SK-N-SH treated with all-trans-retinoic acid at 6 μM for 48 hours (cell line): Measurements from ENCODE around the gene U2AF2.

Experiments used
- ATAC-seq: fragments of 200-7000 bp; cut with Tn5 transposase; 3 replicates; pipeline ENCODE4 v1.9.1; 2020; ENCODE audit warnings: mild to moderate bottlenecking, moderate library complexity
- ARNTL ChIP-seq: fragments of 450-650 bp; formaldehyde crosslinking; IDR thresholded peaks from 2 replicates; pipeline ENCODE4 v1.5.0; 2020; ENCODE audit warnings: low read depth, mild to moderate bottlenecking, moderate library complexity, borderline replicate concordance
- BACH2 ChIP-seq: fragments of 250-450 bp; sonication (Bioruptor Pico); IDR thresholded peaks from 2 replicates; pipeline ENCODE4 v1.9.0; 2021; ENCODE audit warnings: mild to moderate bottlenecking, borderline replicate concordance
- CSDC2 ChIP-seq: fragments of 250-450 bp; sonication (Bioruptor Pico); IDR thresholded peaks from 2 replicates; pipeline ENCODE4 v1.5.0; 2020; ENCODE audit warnings: mild to moderate bottlenecking, moderate library complexity
- CSRNP3 ChIP-seq: fragments of 250-450 bp; sonication (Bioruptor Pico); IDR thresholded peaks from 2 replicates; pipeline ENCODE4 v1.5.1; 2021; ENCODE audit warnings: mild to moderate bottlenecking, moderate library complexity
- ESRRG ChIP-seq: fragments of 250-450 bp; sonication (Bioruptor Pico); IDR thresholded peaks from 2 replicates; pipeline ENCODE4 v1.6.1; 2021; ENCODE audit warnings: mild to moderate bottlenecking
- GLIS3 ChIP-seq: fragments of 250-450 bp; sonication (Bioruptor Pico); IDR thresholded peaks from 2 replicates; pipeline ENCODE4 v1.5.0; 2020; ENCODE audit warnings: mild to moderate bottlenecking, moderate library complexity
- ISL1 ChIP-seq: fragments of 250-450 bp; sonication (Bioruptor Pico); IDR thresholded peaks from 2 replicates; pipeline ENCODE4 v2.1.2; 2022; ENCODE audit warnings: mild to moderate bottlenecking, moderate library complexity
- PPARA ChIP-seq: fragments of 250-450 bp; sonication (Bioruptor Pico); IDR thresholded peaks from 2 replicates; pipeline ENCODE4 v1.5.0; 2020; ENCODE audit warnings: mild to moderate bottlenecking, borderline replicate concordance
- SNAI2 ChIP-seq: fragments of 250-450 bp; sonication (Bioruptor Pico); IDR thresholded peaks from 2 replicates; pipeline ENCODE4 v1.5.0; 2020; ENCODE audit warnings: mild to moderate bottlenecking, moderate library complexity
- TCF4 ChIP-seq: fragments of 250-450 bp; sonication (Bioruptor Pico); IDR thresholded peaks from 2 replicates; pipeline ENCODE4 v1.8.0; 2021; ENCODE audit warnings: mild to moderate bottlenecking, moderate library complexity, borderline replicate concordance
- TOX ChIP-seq: fragments of 250-450 bp; sonication (Bioruptor Pico); IDR thresholded peaks from 2 replicates; pipeline ENCODE4 v1.8.0; 2021; ENCODE audit warnings: mild to moderate bottlenecking, moderate library complexity, borderline replicate concordance
- ZC3H10 ChIP-seq: fragments of 250-450 bp; sonication (Bioruptor Pico); IDR thresholded peaks from 2 replicates; pipeline ENCODE4 v1.5.1; 2021; ENCODE audit warnings: mild to moderate bottlenecking, moderate library complexity
- ZFP3 ChIP-seq: fragments of 250-450 bp; sonication (Bioruptor Pico); IDR thresholded peaks from 2 replicates; pipeline ENCODE4 v1.5.0; 2020; ENCODE audit warnings: mild to moderate bottlenecking, moderate library complexity
- ZNF565 ChIP-seq: fragments of 450-650 bp; formaldehyde crosslinking; conservative IDR thresholded peaks from 2 replicates; pipeline ENCODE4 v1.5.0; 2020; ENCODE audit warnings: low read depth, mild to moderate bottlenecking, moderate library complexity
- ZNF70 ChIP-seq: fragments of 450-650 bp; formaldehyde crosslinking; IDR thresholded peaks from 2 replicates; pipeline ENCODE4 v1.5.0; 2020; ENCODE audit warnings: mild to moderate bottlenecking, moderate library complexity
- ZNF8 ChIP-seq: fragments of 450-650 bp; formaldehyde crosslinking; IDR thresholded peaks from 2 replicates; pipeline ENCODE4 v1.5.0; 2020; ENCODE audit warnings: mild to moderate bottlenecking, moderate library complexity
- TF ChIP-seq, protein P1 (sequence below): fragments of 250-450 bp; sonication (Bioruptor Pico); IDR thresholded peaks from 2 replicates; pipeline ENCODE4 v1.5.0; 2020; ENCODE audit warnings: mild to moderate bottlenecking, moderate library complexity
- TF ChIP-seq, protein P2 (sequence below): fragments of 250-450 bp; sonication (Bioruptor Pico); IDR thresholded peaks from 2 replicates; pipeline ENCODE4 v1.5.1; 2020; ENCODE audit warnings: low read depth, mild to moderate bottlenecking, moderate library complexity
- TF ChIP-seq, protein P3 (sequence below): fragments of 250-450 bp; sonication (Bioruptor Pico); IDR thresholded peaks from 2 replicates; pipeline ENCODE4 v1.8.0; 2021; ENCODE audit warnings: low read depth, mild to moderate bottlenecking, moderate library complexity, borderline replicate concordance

Gene U2AF2

DNA sequence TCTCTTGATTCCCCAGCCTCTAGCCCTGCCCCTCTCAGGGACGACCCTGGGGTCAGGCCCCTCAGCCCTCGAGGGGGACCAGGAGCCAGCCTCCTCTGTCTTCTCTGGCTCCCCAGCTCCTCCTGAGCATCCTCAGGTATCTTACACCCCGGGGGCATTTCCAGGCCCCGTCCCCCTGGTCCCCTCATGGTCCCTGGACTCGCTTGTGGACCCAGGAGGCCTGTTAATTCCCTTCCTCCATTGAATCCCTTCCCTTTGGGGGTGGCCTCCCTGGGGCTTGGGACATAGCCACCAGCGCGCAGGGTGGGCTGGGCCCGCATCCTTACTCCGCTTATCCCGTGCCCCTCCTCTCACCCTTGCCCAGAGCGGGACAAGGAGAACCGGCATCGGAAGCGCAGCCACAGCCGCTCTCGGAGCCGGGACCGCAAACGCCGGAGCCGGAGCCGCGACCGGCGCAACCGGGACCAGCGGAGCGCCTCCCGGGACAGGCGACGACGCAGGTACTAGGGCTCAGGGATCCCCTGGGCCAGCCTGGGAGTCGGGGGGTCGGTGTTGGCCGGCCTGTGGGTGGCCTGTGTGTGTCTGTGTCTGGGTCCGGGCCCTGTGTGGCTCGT lies 4.1 kb downstream of the U2AF2 start (continued):
- TF ChIP-seq BACH2 (no peak), CSRNP3 (CRISPR knock-in tag) (no peak), PPARA (CRISPR knock-in tag) (no peak)

DNA sequence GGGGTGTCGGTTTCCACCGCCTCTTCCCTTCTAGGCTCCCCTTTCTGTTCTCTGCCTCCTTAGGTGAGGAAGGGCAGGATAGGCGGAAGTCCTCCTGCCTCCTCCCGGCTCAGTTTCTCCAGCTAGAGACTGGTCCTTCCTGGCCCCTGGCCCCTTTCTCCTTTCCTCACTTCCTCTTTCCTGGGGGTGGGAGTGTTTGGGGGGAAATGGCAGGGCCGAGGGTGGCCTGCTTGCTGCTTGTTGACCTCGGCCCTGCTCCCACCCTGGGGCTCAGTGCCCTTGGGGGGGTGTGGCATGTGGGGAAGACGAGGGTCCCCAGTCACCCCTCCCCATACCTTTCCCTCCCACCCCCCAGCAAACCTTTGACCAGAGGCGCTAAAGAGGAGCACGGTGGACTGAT lies 5.0 kb downstream of the U2AF2 start:
- no peak for TF ChIP-seq ZC3H10
- no peak for TF ChIP-seq ISL1 (CRISPR knock-in tag)
- TF ChIP-seq ZNF70 (CRISPR knock-in tag), result no peak
- no peak for TF ChIP-seq TCF4 (CRISPR knock-in tag)
- TF ChIP-seq, protein P1, sequence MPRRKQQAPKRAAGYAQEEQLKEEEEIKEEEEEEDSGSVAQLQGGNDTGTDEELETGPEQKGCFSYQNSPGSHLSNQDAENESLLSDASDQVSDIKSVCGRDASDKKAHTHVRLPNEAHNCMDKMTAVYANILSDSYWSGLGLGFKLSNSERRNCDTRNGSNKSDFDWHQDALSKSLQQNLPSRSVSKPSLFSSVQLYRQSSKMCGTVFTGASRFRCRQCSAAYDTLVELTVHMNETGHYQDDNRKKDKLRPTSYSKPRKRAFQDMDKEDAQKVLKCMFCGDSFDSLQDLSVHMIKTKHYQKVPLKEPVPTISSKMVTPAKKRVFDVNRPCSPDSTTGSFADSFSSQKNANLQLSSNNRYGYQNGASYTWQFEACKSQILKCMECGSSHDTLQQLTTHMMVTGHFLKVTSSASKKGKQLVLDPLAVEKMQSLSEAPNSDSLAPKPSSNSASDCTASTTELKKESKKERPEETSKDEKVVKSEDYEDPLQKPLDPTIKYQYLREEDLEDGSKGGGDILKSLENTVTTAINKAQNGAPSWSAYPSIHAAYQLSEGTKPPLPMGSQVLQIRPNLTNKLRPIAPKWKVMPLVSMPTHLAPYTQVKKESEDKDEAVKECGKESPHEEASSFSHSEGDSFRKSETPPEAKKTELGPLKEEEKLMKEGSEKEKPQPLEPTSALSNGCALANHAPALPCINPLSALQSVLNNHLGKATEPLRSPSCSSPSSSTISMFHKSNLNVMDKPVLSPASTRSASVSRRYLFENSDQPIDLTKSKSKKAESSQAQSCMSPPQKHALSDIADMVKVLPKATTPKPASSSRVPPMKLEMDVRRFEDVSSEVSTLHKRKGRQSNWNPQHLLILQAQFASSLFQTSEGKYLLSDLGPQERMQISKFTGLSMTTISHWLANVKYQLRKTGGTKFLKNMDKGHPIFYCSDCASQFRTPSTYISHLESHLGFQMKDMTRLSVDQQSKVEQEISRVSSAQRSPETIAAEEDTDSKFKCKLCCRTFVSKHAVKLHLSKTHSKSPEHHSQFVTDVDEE (CRISPR knock-in tag), result no peak
- TF ChIP-seq ZNF8, result no peak
- no peak for TF ChIP-seq TOX (CRISPR knock-in tag)
- TF ChIP-seq GLIS3 (CRISPR knock-in tag), result no peak
- no peak for TF ChIP-seq CSDC2
- no peak for TF ChIP-seq ESRRG (CRISPR knock-in tag)
- no peak for TF ChIP-seq ZFP3 (CRISPR knock-in tag)
- TF ChIP-seq, protein P2, sequence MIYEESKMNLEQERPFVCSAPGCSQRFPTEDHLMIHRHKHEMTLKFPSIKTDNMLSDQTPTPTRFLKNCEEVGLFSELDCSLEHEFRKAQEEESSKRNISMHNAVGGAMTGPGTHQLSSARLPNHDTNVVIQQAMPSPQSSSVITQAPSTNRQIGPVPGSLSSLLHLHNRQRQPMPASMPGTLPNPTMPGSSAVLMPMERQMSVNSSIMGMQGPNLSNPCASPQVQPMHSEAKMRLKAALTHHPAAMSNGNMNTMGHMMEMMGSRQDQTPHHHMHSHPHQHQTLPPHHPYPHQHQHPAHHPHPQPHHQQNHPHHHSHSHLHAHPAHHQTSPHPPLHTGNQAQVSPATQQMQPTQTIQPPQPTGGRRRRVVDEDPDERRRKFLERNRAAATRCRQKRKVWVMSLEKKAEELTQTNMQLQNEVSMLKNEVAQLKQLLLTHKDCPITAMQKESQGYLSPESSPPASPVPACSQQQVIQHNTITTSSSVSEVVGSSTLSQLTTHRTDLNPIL, result no peak
- no peak for TF ChIP-seq BACH2
- TF ChIP-seq CSRNP3 (CRISPR knock-in tag), result no peak
- TF ChIP-seq, protein P3, sequence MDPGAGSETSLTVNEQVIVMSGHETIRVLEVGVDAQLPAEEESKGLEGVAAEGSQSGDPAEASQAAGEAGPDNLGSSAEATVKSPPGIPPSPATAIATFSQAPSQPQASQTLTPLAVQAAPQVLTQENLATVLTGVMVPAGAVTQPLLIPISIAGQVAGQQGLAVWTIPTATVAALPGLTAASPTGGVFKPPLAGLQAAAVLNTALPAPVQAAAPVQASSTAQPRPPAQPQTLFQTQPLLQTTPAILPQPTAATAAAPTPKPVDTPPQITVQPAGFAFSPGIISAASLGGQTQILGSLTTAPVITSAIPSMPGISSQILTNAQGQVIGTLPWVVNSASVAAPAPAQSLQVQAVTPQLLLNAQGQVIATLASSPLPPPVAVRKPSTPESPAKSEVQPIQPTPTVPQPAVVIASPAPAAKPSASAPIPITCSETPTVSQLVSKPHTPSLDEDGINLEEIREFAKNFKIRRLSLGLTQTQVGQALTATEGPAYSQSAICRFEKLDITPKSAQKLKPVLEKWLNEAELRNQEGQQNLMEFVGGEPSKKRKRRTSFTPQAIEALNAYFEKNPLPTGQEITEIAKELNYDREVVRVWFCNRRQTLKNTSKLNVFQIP (CRISPR knock-in tag), result no peak
- TF ChIP-seq PPARA (CRISPR knock-in tag), result no peak
- no peak for ATAC-seq

DNA sequence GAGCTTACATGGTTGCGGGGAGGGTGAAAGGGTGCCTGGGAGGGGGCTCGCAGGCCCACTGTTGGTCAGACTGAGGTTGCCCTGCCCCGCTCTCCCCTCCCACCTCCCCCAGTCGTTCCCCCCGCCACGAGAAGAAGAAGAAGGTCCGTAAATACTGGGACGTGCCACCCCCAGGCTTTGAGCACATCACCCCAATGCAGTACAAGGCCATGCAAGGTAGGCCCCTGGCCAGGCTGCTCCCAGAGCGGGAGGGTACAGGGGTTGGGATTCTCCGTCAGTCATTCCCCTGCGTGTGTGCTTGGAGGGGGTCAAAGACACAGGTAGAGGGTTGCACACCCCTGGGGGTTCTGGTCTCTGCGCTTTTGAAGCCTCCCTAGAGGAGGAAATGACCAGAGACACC lies 5.6 kb downstream of the U2AF2 start:
- TF ChIP-seq BACH2 (no peak), ISL1 (CRISPR knock-in tag) (no peak), PPARA (CRISPR knock-in tag) (no peak), TOX (CRISPR knock-in tag) (no peak), SNAI2 (CRISPR knock-in tag) (no peak), TCF4 (CRISPR knock-in tag) (no peak), ARNTL (CRISPR knock-in tag) (no peak), ESRRG (CRISPR knock-in tag) (no peak), ZFP3 (CRISPR knock-in tag) (no peak), ZNF565 (CRISPR knock-in tag) (no peak)
- TF ChIP-seq, all 23 proteins: peak for 0
- no peak for ATAC-seq

GRCh38 chr19:55660991-55661390 lies 6.2 kb downstream of the U2AF2 start:
- no peak for ATAC-seq
- TF ChIP-seq ZNF8, result no peak
